ENCODE results near the gene GHR.

DNA sequence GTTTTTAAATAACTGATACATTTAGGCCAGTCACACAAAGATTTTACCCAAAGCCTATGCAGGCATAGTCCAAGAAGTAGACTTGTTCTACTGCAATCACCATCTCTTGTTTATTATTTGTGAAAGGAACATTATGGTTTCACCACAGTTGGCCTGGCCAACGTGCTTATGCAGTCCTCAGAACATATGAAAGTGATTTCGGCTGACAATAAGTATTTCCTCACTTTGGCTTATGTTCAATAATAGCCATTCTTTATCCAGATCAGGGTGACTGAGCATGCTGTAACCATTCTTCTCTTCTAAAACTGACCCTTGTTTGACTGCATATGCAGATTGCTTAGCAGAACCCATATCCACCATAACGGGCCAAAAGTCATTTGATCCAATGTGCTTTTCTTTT lies 256.8 kb downstream of the GHR start:
- TF ChIP-seq FOXP2 (optimal IDR thresholded peaks at IDR 0.05; ENCODE audit: control extremely low read depth, extremely low read length, insufficient read depth) (no peak), POLR2AphosphoS5 (IDR thresholded peaks at IDR 0.05; ENCODE audit: borderline replicate concordance, low read depth, low read length) (no peak), EZH2 (IDR thresholded peaks at IDR 0.05) (no peak)

Measured in SK-N-MC (cell line).